ENCODE results near the gene CD22. TPM values are rescaled to one million over a fixed set of nuclear protein-coding genes. Genes with fewer than 3 reads are reported as not detected.
A peak's percentile ranks its signal among the peaks of the same experiment; 100 is the strongest.

Gene CD22
- total and polyA plus RNA-seq, 2 of the 4 experiments (the other 2 are of a cell fraction): 0.18 to 0.22 TPM

GRCh38 chr19:35296644-35297514 lies 32.1 kb upstream of the CD22 start (continued):
- TF ChIP-seq RFX5 (IDR thresholded peaks at IDR 0.05; ENCODE audit: low read depth, low read length): no peak

- Histone ChIP-seq H3K4ac (ENCODE audit: low read depth, low read length) (no peak overlapping the region), H3K14ac (replicated peaks; ENCODE audit: low read depth, low read length) (no peak overlapping the region), H3K4me3 (ENCODE audit: insufficient read depth, low read depth, low read length) (no peak overlapping the region), H2BK15ac (ENCODE audit: low read depth, low read length) (no peak overlapping the region), H3K9ac (ENCODE audit: low read depth, low read length) (no peak overlapping the region), H3K9me3 (ENCODE audit: control insufficient read depth, insufficient read depth, low read length) (no peaks in the 10 kb centered on the region), H2BK5ac (ENCODE audit: low read depth, low read length, poor library complexity, severe bottlenecking) (peak overlapping the region; percentile 93), H3K56ac (ENCODE audit: extremely low read depth, insufficient read depth, low read length) (no peak overlapping the region), H3K9me1 (ENCODE audit: insufficient read depth, low read length) (peaks cover 15% of the 10 kb centered on the region), H2BK120ac (ENCODE audit: low read depth, low read length) (no peak overlapping the region), H3K4me2 (ENCODE audit: low read depth, low read length) (no peak overlapping the region), H4K5ac (ENCODE audit: low read depth, low read length) (no peak overlapping the region), H4K20me1 (ENCODE audit: insufficient read depth, low read length) (no peaks in the 10 kb centered on the region), H3K4me1 (ENCODE audit: control insufficient read depth, insufficient read depth, low read length) (no peaks in the 10 kb centered on the region), H3K36me3 (ENCODE audit: control insufficient read depth, insufficient read depth, low read length) (no peaks in the 10 kb centered on the region), H3K23ac (ENCODE audit: low read depth, low read length) (no peak overlapping the region), H3K79me1 (ENCODE audit: low read depth in 1 of 2, low read length in 2 of 2) (no peaks in the 10 kb centered on the region), H4K91ac (ENCODE audit: insufficient read depth, low read depth, low read length) (no peak overlapping the region), H3K18ac (ENCODE audit: low read depth, low read length) (no peak overlapping the region), H3K27ac (ENCODE audit: insufficient read depth, low read length) (no peak overlapping the region), H4K8ac (ENCODE audit: low read depth in 2 of 2, low read length in 2 of 2) (no peak overlapping the region), H2AFZ (replicated peaks; ENCODE audit: low read length, poor library complexity) (peak overlapping the region; percentile 43), H2AK9ac (replicated peaks; ENCODE audit: low read depth, low read length, poor library complexity) (no peak overlapping the region), H2AK5ac (ENCODE audit: low read depth, low read length) (no peak overlapping the region), H3K27me3 (ENCODE audit: control insufficient read depth, insufficient read depth, low read length) (peaks cover 21% of the 10 kb centered on the region), H2BK20ac (ENCODE audit: low read depth, low read length) (no peak overlapping the region)
- WGBS, 2 experiments (ENCODE audit: extremely low coverage in 2 of 2, insufficient read length in 1 of 2): 89% methylated on average over 1 of the region's 3 CpGs; no CpG with 5 or more reads in 1 of the 2 experiments
- ATAC-seq (ENCODE audit: low read depth): no peak
- dilution Hi-C loops (cut with HindIII; ENCODE audit: low sequenced_read_pairs, unreplicated experiment) (no loop called here), intact Hi-C loops (cut with micrococcal nuclease) (no loop called here), in situ Hi-C loops (cut with MboI; ENCODE audit: low sequenced_read_pairs) (no loop called here)
- no peak for DNase-seq
- POLR2A ChIA-PET (ENCODE audit: unreplicated experiment): no interaction called here
- CTCF ChIA-PET: no interaction called here
- no TSS peak for BruUV-seq (replicated peaks)
- TF ChIP-seq BHLHE40 (IDR thresholded peaks at IDR 0.05; ENCODE audit: low read depth, low read length): no peak
Measured at GRCh38 chr19:35297515-35297848, 31.5 kb upstream of the CD22 start.

All from IMR-90 (cell line).